Liver (tissue), 9 donors: ENCODE measurements around the gene EN2. TPM values are rescaled to one million over a fixed set of nuclear protein-coding genes. Genes with fewer than 3 reads are reported as not detected.

ENCODE experiments used
- DNase-seq: peaks from one replicate; pipeline ENCODE4 v3.0.0-alpha.2; 2017; ENCODE audit warnings: low spot score
- H3K27ac ChIP-seq, 2 donors: one replicate each; pipeline ENCODE4 v1.7.0; 2013; ENCODE audit warnings: inconsistent platforms in 2 of 2, low read length in 2 of 2, control low read depth in 1 of 2, low read depth in 1 of 2, mild to moderate bottlenecking in 1 of 2
- H3K27me3 ChIP-seq, 4 donors: one replicate each; pipeline versions ENCODE4 v1.6.1 to v1.7.0; 2013; ENCODE audit warnings: low read length in 3 of 4, inconsistent platforms in 1 of 4, mild to moderate bottlenecking in 1 of 4, moderate library complexity in 1 of 4; ENCODE audit not compliant: control insufficient read depth in 4 of 4, insufficient read depth in 4 of 4
- H3K36me3 ChIP-seq, 4 donors: one replicate each; pipeline versions ENCODE4 v1.6.1 to v1.7.0; 2013; ENCODE audit warnings: low read length in 3 of 4, mild to moderate bottlenecking in 3 of 4, low read depth in 1 of 4, moderate library complexity in 1 of 4; ENCODE audit not compliant: control insufficient read depth in 4 of 4, insufficient read depth in 3 of 4
- H3K4me1 ChIP-seq, 4 donors: one replicate each; pipeline versions ENCODE4 v1.6.1 to v1.7.0; 2013; ENCODE audit warnings: low read length in 3 of 4, mild to moderate bottlenecking in 3 of 4, moderate library complexity in 1 of 4; ENCODE audit not compliant: control insufficient read depth in 4 of 4, insufficient read depth in 4 of 4
- H3K4me3 ChIP-seq, 3 donors: one replicate each; pipeline versions ENCODE4 v1.6.1 to v1.7.0; 2013; ENCODE audit warnings: low read length in 3 of 3, control low read depth in 1 of 3, low read depth in 1 of 3, mild to moderate bottlenecking in 1 of 3
- H3K9ac ChIP-seq, 2 donors: one replicate each; pipeline ENCODE4 v1.7.0; 2013; ENCODE audit warnings: low read length in 2 of 2, mild to moderate bottlenecking in 2 of 2, moderate library complexity in 2 of 2, control low read depth in 1 of 2, low read depth in 1 of 2
- H3K9me3 ChIP-seq, 4 donors: one replicate each; pipeline versions ENCODE4 v1.6.1 to v1.7.0; 2013; ENCODE audit warnings: low read length in 3 of 4; ENCODE audit not compliant: control insufficient read depth in 4 of 4
- ATF3 ChIP-seq: IDR thresholded peaks from 2 replicates; pipeline ENCODE4 v1.6.1; 2016; ENCODE audit warnings: antibody characterized with exemption
- CTCF ChIP-seq: fragments of 150-350 bp; IDR thresholded peaks from 2 replicates; pipeline ENCODE4 v1.5.1; 2017; ENCODE audit warnings: improper control_type of control experiment, low read depth, low read length; ENCODE audit not compliant: missing input control
- EGR1 ChIP-seq, 2 donors: IDR thresholded peaks; 2 replicates each; pipeline ENCODE4 v1.6.1; 2016 to 2018; ENCODE audit warnings: antibody characterized with exemption in 2 of 2, low read depth in 2 of 2
- FOXA2 ChIP-seq: IDR thresholded peaks from 2 replicates; pipeline ENCODE4 v1.6.1; 2016; ENCODE audit warnings: antibody characterized with exemption
- GABPA ChIP-seq, 2 donors: IDR thresholded peaks in 1 of 2; conservative IDR thresholded peaks in 1 of 2; 2 replicates each; pipeline ENCODE4 v1.6.1; 2016; ENCODE audit warnings: antibody characterized with exemption in 2 of 2, mild to moderate bottlenecking in 1 of 2, moderate library complexity in 1 of 2
- HNF4A ChIP-seq, 2 donors: conservative IDR thresholded peaks; 2 replicates each; pipeline ENCODE4 v1.6.1; 2016; ENCODE audit warnings: antibody characterized with exemption in 2 of 2, mild to moderate bottlenecking in 2 of 2
- HNF4G ChIP-seq: IDR thresholded peaks from 2 replicates; pipeline ENCODE4 v1.6.1; 2016; ENCODE audit warnings: antibody characterized with exemption
- JUND ChIP-seq, 2 donors: IDR thresholded peaks; 2 replicates each; pipeline ENCODE4 v1.6.1; 2016; ENCODE audit warnings: antibody characterized with exemption in 2 of 2
- NR2F2 ChIP-seq: IDR thresholded peaks from 2 replicates; pipeline ENCODE4 v1.6.1; 2016; ENCODE audit warnings: antibody characterized with exemption
- RAD21 ChIP-seq, 2 donors: IDR thresholded peaks; 2 replicates each; pipeline ENCODE4 v1.6.1; 2016; ENCODE audit warnings: antibody characterized with exemption in 2 of 2, mild to moderate bottlenecking in 2 of 2
- RXRA ChIP-seq, 2 donors: IDR thresholded peaks; 2 replicates each; pipeline ENCODE4 v1.6.1; 2017 to 2018; ENCODE audit warnings: antibody characterized with exemption in 2 of 2, mild to moderate bottlenecking in 1 of 2
- SP1 ChIP-seq: IDR thresholded peaks from 2 replicates; pipeline ENCODE4 v1.6.1; 2018; ENCODE audit warnings: antibody characterized with exemption, mild to moderate bottlenecking
- TAF1 ChIP-seq: conservative IDR thresholded peaks from 2 replicates; pipeline ENCODE4 v1.6.1; 2016; ENCODE audit warnings: antibody characterized with exemption, mild to moderate bottlenecking
- YY1 ChIP-seq: IDR thresholded peaks from 2 replicates; pipeline ENCODE4 v1.6.1; 2016; ENCODE audit warnings: antibody characterized with exemption, mild to moderate bottlenecking
- ZBTB33 ChIP-seq: IDR thresholded peaks from 2 replicates; pipeline ENCODE4 v1.6.1; 2016; ENCODE audit warnings: antibody characterized with exemption
- WGBS: extraction: QIAGEN DNeasy Blood & Tissue Kit; methylation state at CpG from one replicate; pipeline ENCODE4 v1.1.7; 2013; 5-methylcytosine and 5-hydroxymethylcytosine counted together
- polyA plus RNA-seq, 2 donors: library from polyadenylated mRNA; stranded (reverse) in 1 of 2; unstranded in 1 of 2; fragments of 200-250 nt in 1 of 2; fragments of >200 nt in 1 of 2; fragmentation: Nextera tagmentation in 1 of 2; extraction: Ambion mirVana in 1 of 2; gene quantifications; one replicate each; pipeline versions ENCODE4 v1.2.1 to v1.2.3, GENCODE V29; 2013 to 2015
- total RNA-seq, 2 donors: library from RNA; depleted of rRNA; stranded (reverse); fragments of >200 nt; gene quantifications; one replicate each; pipeline ENCODE4 v1.2.3, GENCODE V29; 2014
- TF ChIP-seq, protein P1 (sequence below): IDR thresholded peaks from 2 replicates; pipeline ENCODE4 v1.6.1; 2016; ENCODE audit warnings: antibody characterized with exemption, mild to moderate bottlenecking
- donor health status: healthy.
- donor health status: healthy.
- donor health status: healthy.
- donor health status: healthy.
- donor health status: healthy.

EN2 gene
- total and polyA plus RNA-seq, 4 donors: under 0.01 TPM; not detected in 3

GRCh38 chr7:155449008-155449868, 8.7 kb upstream of the EN2 start:
- no peak for DNase-seq
- no peak overlapping the region for H3K4me3 ChIP-seq
- H3K9ac ChIP-seq: no peak overlapping the region
- no peaks in the 10 kb centered on the region for H3K36me3 ChIP-seq
- WGBS: 5% methylated on average over 69 of the region's 69 CpGs
- TF ChIP-seq EGR1 (IDR thresholded peaks at IDR 0.05; ENCODE audit: low read depth in 2 of 2) (no peak), RAD21 (IDR thresholded peaks at IDR 0.05) (no peak), JUND (IDR thresholded peaks at IDR 0.05) (no peak), SP1 (no peak), RXRA (IDR thresholded peaks at IDR 0.05) (no peak), GABPA (IDR thresholded peaks at IDR 0.05 in 1 of 2, conservative IDR thresholded peaks at IDR 0.05 in 1 of 2) (no peak), TAF1 (no peak), HNF4G (no peak), FOXA2 (no peak), NR2F2 (no peak), YY1 (no peak), ZBTB33 (no peak)
- H3K9me3 ChIP-seq: no peaks in the 10 kb centered on the region
- peaks cover 12 to 25% (median 22%) of the 10 kb centered on the region in 4 donors for H3K27me3 ChIP-seq
- no peak overlapping the region for H3K27ac ChIP-seq
- peaks cover 0 to 14% (median under 1%) of the 10 kb centered on the region in 4 donors for H3K4me1 ChIP-seq

GRCh38 chr7:155449869-155450557, 7.9 kb upstream of the EN2 start:
- Histone ChIP-seq H3K36me3 (no peaks in the 10 kb centered on the region), H3K9ac (no peak overlapping the region), H3K4me1 (peaks cover 3 to 19% (median 4%) of the 10 kb centered on the region in 4 donors), H3K4me3 (no peak overlapping the region), H3K27me3 (peaks cover 12 to 29% (median 25%) of the 10 kb centered on the region in 4 donors), H3K27ac (no peak overlapping the region), H3K9me3 (no peaks in the 10 kb centered on the region)
- 4% methylated on average over 52 of the region's 52 CpGs for WGBS
- TF ChIP-seq EGR1 (IDR thresholded peaks at IDR 0.05; ENCODE audit: low read depth in 2 of 2): no peak
- no peak for TF ChIP-seq RXRA (IDR thresholded peaks at IDR 0.05)
- no peak for TF ChIP-seq CTCF
- TF ChIP-seq HNF4A (conservative IDR thresholded peaks at IDR 0.05): no peak
- no peak for TF ChIP-seq ATF3
- TF ChIP-seq, protein P1, sequence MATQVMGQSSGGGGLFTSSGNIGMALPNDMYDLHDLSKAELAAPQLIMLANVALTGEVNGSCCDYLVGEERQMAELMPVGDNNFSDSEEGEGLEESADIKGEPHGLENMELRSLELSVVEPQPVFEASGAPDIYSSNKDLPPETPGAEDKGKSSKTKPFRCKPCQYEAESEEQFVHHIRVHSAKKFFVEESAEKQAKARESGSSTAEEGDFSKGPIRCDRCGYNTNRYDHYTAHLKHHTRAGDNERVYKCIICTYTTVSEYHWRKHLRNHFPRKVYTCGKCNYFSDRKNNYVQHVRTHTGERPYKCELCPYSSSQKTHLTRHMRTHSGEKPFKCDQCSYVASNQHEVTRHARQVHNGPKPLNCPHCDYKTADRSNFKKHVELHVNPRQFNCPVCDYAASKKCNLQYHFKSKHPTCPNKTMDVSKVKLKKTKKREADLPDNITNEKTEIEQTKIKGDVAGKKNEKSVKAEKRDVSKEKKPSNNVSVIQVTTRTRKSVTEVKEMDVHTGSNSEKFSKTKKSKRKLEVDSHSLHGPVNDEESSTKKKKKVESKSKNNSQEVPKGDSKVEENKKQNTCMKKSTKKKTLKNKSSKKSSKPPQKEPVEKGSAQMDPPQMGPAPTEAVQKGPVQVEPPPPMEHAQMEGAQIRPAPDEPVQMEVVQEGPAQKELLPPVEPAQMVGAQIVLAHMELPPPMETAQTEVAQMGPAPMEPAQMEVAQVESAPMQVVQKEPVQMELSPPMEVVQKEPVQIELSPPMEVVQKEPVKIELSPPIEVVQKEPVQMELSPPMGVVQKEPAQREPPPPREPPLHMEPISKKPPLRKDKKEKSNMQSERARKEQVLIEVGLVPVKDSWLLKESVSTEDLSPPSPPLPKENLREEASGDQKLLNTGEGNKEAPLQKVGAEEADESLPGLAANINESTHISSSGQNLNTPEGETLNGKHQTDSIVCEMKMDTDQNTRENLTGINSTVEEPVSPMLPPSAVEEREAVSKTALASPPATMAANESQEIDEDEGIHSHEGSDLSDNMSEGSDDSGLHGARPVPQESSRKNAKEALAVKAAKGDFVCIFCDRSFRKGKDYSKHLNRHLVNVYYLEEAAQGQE: no peak
- no peak for TF ChIP-seq ZBTB33
- TF ChIP-seq JUND (IDR thresholded peaks at IDR 0.05): no peak
- TF ChIP-seq SP1: no peak
- DNase-seq: no peak
